ENCODE measurements around the gene AFP. TPM values are rescaled to one million over a fixed set of nuclear protein-coding genes. Genes with fewer than 3 reads are reported as not detected.

The AFP gene
- polyA plus RNA-seq, 6 donors from 2014 or later: not detected

Other genes with a start within 250 kb of the AFP start
- gene ANKRD17, start 177.4 kb upstream of the AFP start, polyA plus RNA-seq (ENCODE audit: low read depth in 6 of 6): 10 to 100 TPM in 2 of 6 donors, 1 to 10 TPM in 4; 4.6 to 13.5 (median 8.7) TPM
- gene ALB, start 31.9 kb upstream of the AFP start, polyA plus RNA-seq (ENCODE audit: low read depth in 6 of 6): not detected
- not detected for gene AFM, start 45.5 kb downstream of the AFP start, polyA plus RNA-seq (ENCODE audit: low read depth in 6 of 6)
- 1 to 10 TPM in 1 of 6 donors, under 1 TPM in 1, not detected in 4; 0.52 to 2.1 TPM for gene RASSF6, start 184.2 kb downstream of the AFP start, polyA plus RNA-seq (ENCODE audit: low read depth in 6 of 6)